GM19240 (cell line): ENCODE results near the gene TTC1.
"Not testable (repeated sequence)": the region's sequence is repeated elsewhere in the genome, so short reads cannot be mapped to it uniquely, and the experiment has no call there.

Experiments used
- DNase-seq: peaks from one replicate; pipeline ENCODE4 v3.0.0; 2011; ENCODE audit warnings: low spot score; ENCODE audit not compliant: insufficient read length

TTC1 gene, protein sequence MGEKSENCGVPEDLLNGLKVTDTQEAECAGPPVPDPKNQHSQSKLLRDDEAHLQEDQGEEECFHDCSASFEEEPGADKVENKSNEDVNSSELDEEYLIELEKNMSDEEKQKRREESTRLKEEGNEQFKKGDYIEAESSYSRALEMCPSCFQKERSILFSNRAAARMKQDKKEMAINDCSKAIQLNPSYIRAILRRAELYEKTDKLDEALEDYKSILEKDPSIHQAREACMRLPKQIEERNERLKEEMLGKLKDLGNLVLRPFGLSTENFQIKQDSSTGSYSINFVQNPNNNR

GRCh38 chr5:160008877-160009590 lies at the start of gene TTC1:
TSS of gene TTC1 (plus strand) at chr5:160009139. CDS start at chr5:160010529, 1,390 bp downstream.
- DNase-seq: peak; percentile 87

- DNase-seq: no peak
These were observed 47.5 kb upstream of the TTC1 start for GRCh38 chr5:159961176-159962160.

DNA sequence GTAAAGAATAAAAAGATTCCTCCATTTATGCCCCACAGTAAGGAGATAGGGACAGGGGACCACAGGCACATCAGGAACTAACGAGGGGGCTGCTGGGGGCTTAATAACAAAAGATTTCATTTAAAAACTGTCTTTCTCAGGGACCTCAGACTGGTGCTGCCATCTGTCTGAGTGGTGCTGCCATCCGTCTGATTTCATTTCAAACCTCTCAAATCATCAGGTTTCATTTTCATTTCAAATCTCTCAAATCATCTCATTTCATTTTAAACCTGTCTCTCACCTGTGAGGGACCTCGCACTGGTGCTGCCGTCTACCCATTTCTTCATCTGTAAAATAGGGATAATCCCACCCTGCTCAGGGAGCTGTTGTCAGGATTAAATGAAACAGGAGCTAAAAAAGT lies 46.7 kb upstream of the TTC1 start:
- DNase-seq: no peak

DNA sequence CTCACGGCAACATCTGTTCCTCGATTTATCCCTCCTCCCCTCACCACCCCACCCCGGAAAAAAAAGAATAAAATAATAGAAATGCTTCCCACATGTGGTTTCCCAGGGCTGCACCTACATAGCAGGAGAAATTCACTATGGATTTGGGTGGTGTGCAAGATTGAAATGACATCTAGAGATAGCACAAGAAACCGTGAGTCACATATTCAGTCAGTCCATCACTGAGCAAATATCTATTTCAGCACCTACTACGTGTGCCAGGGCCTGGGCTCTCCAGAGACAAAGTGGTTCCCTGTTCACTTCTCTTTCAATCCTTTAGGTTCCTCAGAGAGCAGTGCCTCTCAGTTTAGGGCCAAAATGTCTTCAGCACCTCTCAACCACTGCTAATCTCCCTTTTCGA lies 45.0 kb upstream of the TTC1 start:
- DNase-seq: no peak

GRCh38 chr5:159965031-159965837 lies 43.7 kb upstream of the TTC1 start:
- peak; percentile 24 for DNase-seq

DNA sequence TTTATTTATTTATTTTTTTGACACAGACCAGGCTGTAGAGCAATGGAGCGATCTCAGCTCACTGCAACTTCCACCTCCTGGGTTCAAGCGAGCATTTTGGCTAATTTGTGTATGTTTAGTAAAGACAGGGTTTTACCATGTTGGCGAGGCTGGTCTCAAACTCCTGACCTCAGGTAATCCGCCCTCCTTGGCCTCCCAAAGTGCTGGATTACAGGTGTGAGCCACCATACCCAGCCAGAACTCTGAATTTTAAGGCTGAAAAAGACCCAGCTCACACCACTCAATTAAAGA lies 43.2 kb upstream of the TTC1 start:
- not testable (repeated sequence) for DNase-seq

DNA sequence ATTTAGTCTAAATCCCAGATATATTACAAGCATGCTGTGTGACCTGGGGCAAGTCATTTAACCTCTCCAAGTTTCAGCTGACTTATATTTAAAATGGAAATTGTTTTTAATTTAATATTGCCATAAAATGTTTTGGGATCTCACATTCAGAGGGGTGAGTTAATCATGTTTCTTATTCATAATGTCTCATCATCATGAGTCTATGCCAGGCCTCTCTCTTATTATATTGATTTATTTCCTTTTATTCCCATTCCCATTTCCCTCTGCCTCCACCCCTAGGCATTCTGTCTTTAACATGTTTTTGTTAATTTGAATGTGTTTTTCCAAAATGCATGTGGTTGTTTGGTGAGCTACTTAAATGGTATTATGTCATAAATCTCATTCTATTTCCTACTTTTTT lies 39.0 kb upstream of the TTC1 start:
- DNase-seq: no peak

- no peak for DNase-seq
These were observed 37.9 kb upstream of the TTC1 start for GRCh38 chr5:159971038-159971437.

GRCh38 chr5:159971514-159971913 lies 37.4 kb upstream of the TTC1 start:
- no peak for DNase-seq

DNA sequence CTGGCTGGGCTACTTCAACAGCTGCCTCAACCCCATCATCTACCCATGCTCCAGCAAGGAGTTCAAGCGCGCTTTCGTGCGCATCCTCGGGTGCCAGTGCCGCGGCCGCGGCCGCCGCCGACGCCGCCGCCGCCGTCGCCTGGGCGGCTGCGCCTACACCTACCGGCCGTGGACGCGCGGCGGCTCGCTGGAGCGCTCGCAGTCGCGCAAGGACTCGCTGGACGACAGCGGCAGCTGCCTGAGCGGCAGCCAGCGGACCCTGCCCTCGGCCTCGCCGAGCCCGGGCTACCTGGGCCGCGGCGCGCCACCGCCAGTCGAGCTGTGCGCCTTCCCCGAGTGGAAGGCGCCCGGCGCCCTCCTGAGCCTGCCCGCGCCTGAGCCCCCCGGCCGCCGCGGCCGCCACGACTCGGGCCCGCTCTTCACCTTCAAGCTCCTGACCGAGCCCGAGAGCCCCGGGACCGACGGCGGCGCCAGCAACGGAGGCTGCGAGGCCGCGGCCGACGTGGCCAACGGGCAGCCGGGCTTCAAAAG lies 36.9 kb upstream of the TTC1 start:
- no peak for DNase-seq

GRCh38 chr5:159972538-159973362 lies 36.2 kb upstream of the TTC1 start:
- DNase-seq: no peak

- no peak for DNase-seq
These were observed 33.4 kb upstream of the TTC1 start for GRCh38 chr5:159975462-159976019.

GRCh38 chr5:159976921-159977320 lies 32.0 kb upstream of the TTC1 start:
- no peak for DNase-seq

GRCh38 chr5:159978358-159978757 lies 30.6 kb upstream of the TTC1 start:
- DNase-seq: no peak

- DNase-seq: no peak
These were observed 26.3 kb upstream of the TTC1 start for GRCh38 chr5:159982421-159983173.

DNA sequence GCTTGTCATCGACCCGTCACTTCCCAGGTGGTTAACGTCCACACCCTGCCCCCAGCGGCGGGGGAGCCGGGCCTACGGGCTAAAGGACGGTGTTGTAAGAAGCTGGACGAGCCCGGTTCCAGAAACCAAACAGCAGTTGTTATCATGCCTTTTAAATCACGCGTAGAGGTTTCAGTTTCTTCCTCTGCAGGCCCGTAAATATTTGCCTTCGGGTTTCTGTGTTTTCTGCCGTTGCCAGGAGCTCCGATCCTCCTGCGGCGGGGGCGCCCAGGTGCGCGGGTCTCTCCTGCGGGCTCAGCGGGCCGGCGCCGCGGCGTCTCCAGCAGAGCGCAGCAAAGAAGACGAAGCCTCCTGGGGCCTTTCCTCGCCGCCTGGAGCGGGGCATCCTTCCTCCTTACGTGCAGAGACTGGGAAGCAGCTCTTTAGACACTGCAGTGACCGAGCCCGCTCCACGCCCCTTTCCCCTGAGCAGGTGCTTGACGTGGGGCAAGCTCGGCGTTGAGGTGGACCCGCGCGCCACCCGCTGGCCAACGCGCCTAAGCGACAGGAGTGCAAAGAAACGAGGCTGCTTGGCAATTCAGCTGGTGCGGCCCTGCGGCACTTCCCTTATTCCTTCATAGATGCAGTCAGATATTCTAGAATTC lies 21.8 kb upstream of the TTC1 start:
- DNase-seq: peak; percentile 66

DNA sequence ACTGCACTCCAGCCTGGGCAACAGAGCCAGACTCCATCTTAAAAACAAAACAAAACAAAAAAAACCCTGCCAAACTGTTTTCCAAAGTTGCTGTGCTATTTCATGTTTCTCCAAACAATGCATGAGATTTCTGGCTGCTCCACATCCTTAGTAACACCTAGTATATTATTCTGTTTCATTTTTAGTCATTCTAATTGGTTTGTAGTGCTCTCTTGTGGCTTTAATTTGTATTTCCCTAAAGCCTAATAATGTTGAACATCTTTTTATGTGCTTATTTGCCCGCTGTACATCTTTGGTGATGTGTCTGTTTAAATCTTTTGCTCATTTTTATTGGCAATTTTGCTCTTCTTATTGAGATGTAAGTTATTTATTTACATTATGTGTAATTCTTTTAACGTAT lies 18.4 kb upstream of the TTC1 start:
- no peak for DNase-seq

DNA sequence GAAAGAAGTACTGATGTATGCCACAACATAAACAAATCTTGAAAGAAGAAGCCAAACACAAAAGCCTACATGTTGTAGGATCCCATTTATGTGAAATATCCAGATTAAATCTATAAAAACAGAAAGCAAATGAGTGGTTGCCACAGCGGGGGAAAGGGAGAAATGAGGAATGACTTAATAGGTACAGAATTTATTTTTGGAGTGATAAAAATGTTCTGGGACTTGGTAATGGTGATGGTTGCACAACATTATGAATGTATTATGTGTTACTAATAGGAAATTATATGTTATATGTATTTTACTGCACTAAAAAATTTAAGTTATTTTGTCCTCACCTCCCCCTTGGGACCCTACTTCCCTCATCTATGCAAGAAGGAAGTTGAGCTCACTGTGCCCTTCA lies 16.4 kb upstream of the TTC1 start:
- DNase-seq: no peak

DNA sequence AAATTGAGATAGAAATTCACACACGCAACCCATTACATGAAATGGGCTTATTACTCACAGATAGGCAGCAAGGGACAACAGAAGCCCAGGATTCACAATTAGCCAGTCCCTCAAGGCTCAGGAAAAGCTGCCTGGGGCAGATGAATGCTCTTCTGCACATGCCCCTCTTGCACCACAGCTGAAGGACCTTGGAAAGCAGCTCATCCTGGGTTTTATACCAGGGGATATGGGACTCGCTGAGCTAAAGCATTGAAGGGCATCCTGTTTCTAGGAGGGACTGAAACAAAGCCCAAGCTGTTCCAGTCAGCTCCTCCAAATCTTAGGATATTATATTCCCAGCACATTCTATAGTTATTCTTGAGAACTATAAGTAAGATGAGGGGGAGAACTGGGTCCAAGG lies 15.7 kb upstream of the TTC1 start:
- no peak for DNase-seq
